SK-N-SH treated with all-trans-retinoic acid at 6 μM for 48 hours (cell line): ENCODE data around the gene FAM171A2.

Source experiments
- ATAC-seq: fragments of 200-7000 bp; cut with Tn5 transposase; 3 replicates; pipeline ENCODE4 v1.9.1; 2020; ENCODE audit warnings: mild to moderate bottlenecking, moderate library complexity
- ARNTL ChIP-seq: fragments of 450-650 bp; formaldehyde crosslinking; IDR thresholded peaks from 2 replicates; pipeline ENCODE4 v1.5.0; 2020; ENCODE audit warnings: low read depth, mild to moderate bottlenecking, moderate library complexity, borderline replicate concordance
- CSDC2 ChIP-seq: fragments of 250-450 bp; sonication (Bioruptor Pico); IDR thresholded peaks from 2 replicates; pipeline ENCODE4 v1.5.0; 2020; ENCODE audit warnings: mild to moderate bottlenecking, moderate library complexity
- CSRNP3 ChIP-seq: fragments of 250-450 bp; sonication (Bioruptor Pico); IDR thresholded peaks from 2 replicates; pipeline ENCODE4 v1.5.1; 2021; ENCODE audit warnings: mild to moderate bottlenecking, moderate library complexity
- ESRRG ChIP-seq: fragments of 250-450 bp; sonication (Bioruptor Pico); IDR thresholded peaks from 2 replicates; pipeline ENCODE4 v1.6.1; 2021; ENCODE audit warnings: mild to moderate bottlenecking
- GLIS3 ChIP-seq: fragments of 250-450 bp; sonication (Bioruptor Pico); IDR thresholded peaks from 2 replicates; pipeline ENCODE4 v1.5.0; 2020; ENCODE audit warnings: mild to moderate bottlenecking, moderate library complexity
- ISL1 ChIP-seq: fragments of 250-450 bp; sonication (Bioruptor Pico); IDR thresholded peaks from 2 replicates; pipeline ENCODE4 v2.1.2; 2022; ENCODE audit warnings: mild to moderate bottlenecking, moderate library complexity
- OSR1 ChIP-seq: fragments of 250-450 bp; sonication (Bioruptor Pico); IDR thresholded peaks from 2 replicates; pipeline ENCODE4 v1.8.0; 2022; ENCODE audit warnings: moderate library complexity, mild to moderate bottlenecking, inconsistent platforms
- PATZ1 ChIP-seq: fragments of 250-450 bp; sonication (Bioruptor Pico); IDR thresholded peaks from 2 replicates; pipeline ENCODE4 v1.8.0; 2020; ENCODE audit warnings: mild to moderate bottlenecking, moderate library complexity, borderline replicate concordance
- POU6F1 ChIP-seq: fragments of 250-450 bp; sonication (Bioruptor Pico); IDR thresholded peaks from 2 replicates; pipeline ENCODE4 v1.8.0; 2021; ENCODE audit warnings: low read depth, mild to moderate bottlenecking, moderate library complexity, borderline replicate concordance
- PPARA ChIP-seq: fragments of 250-450 bp; sonication (Bioruptor Pico); IDR thresholded peaks from 2 replicates; pipeline ENCODE4 v1.5.0; 2020; ENCODE audit warnings: mild to moderate bottlenecking, borderline replicate concordance
- RARB ChIP-seq: fragments of 250-450 bp; sonication (Bioruptor Pico); IDR thresholded peaks from 2 replicates; pipeline ENCODE4 v1.8.0; 2021; ENCODE audit warnings: mild to moderate bottlenecking, moderate library complexity
- SNAI2 ChIP-seq: fragments of 250-450 bp; sonication (Bioruptor Pico); IDR thresholded peaks from 2 replicates; pipeline ENCODE4 v1.5.0; 2020; ENCODE audit warnings: mild to moderate bottlenecking, moderate library complexity
- TCF4 ChIP-seq: fragments of 250-450 bp; sonication (Bioruptor Pico); IDR thresholded peaks from 2 replicates; pipeline ENCODE4 v1.8.0; 2021; ENCODE audit warnings: mild to moderate bottlenecking, moderate library complexity, borderline replicate concordance
- TOX ChIP-seq: fragments of 250-450 bp; sonication (Bioruptor Pico); IDR thresholded peaks from 2 replicates; pipeline ENCODE4 v1.8.0; 2021; ENCODE audit warnings: mild to moderate bottlenecking, moderate library complexity, borderline replicate concordance
- ZC3H10 ChIP-seq: fragments of 250-450 bp; sonication (Bioruptor Pico); IDR thresholded peaks from 2 replicates; pipeline ENCODE4 v1.5.1; 2021; ENCODE audit warnings: mild to moderate bottlenecking, moderate library complexity
- ZFP30 ChIP-seq: fragments of 450-650 bp; formaldehyde crosslinking; IDR thresholded peaks from 2 replicates; pipeline ENCODE4 v1.5.0; 2022; ENCODE audit warnings: mild to moderate bottlenecking, moderate library complexity
- ZNF565 ChIP-seq: fragments of 450-650 bp; formaldehyde crosslinking; conservative IDR thresholded peaks from 2 replicates; pipeline ENCODE4 v1.5.0; 2020; ENCODE audit warnings: low read depth, mild to moderate bottlenecking, moderate library complexity
- ZNF70 ChIP-seq: fragments of 450-650 bp; formaldehyde crosslinking; IDR thresholded peaks from 2 replicates; pipeline ENCODE4 v1.5.0; 2020; ENCODE audit warnings: mild to moderate bottlenecking, moderate library complexity
- TF ChIP-seq, protein P1 (sequence below): fragments of 250-450 bp; sonication (Bioruptor Pico); IDR thresholded peaks from 2 replicates; pipeline ENCODE4 v1.5.1; 2020; ENCODE audit warnings: low read depth, mild to moderate bottlenecking, moderate library complexity

FAM171A2 gene

GRCh38 chr17:44312396-44313104 lies 51.1 kb downstream of the FAM171A2 start (continued):
- TF ChIP-seq ARNTL (CRISPR knock-in tag) = no peak
- TF ChIP-seq ESRRG (CRISPR knock-in tag) = no peak
- TF ChIP-seq POU6F1 (CRISPR knock-in tag) = no peak
- TF ChIP-seq SNAI2 = no peak
- TF ChIP-seq PPARA (CRISPR knock-in tag) = no peak

DNA sequence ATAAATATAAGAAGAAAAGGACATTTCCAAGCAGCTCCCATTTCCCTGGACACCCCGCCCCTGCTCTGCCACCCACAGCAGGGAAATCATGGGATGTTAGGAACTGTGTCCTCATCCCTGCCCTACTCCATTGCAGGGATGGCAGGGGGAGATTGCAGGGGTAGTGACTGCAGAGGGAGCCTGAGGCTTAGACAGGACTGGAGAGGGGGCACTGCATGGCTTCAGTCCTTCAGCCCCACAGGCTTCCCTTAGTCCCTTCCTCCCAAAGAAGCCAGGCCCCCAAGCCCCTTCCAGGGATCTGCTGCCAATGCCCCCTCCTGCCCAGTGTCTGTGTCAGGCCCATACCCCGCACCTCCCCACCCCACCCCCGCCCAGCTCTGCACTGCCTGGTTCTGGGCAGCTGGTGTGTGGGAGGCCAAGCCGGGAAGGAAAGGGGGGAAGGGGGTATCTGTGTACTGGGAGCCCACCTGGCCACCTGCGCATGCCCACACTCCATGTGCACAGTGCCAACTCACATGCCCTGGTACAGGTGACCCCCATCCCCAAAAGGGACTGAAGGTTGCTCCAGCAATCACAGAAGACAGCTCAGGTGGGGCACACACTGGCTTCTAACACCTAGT lies 52.0 kb downstream of the FAM171A2 start:
- no peak for TF ChIP-seq CSRNP3 (CRISPR knock-in tag)
- no peak for TF ChIP-seq SNAI2
- TF ChIP-seq, protein P1, sequence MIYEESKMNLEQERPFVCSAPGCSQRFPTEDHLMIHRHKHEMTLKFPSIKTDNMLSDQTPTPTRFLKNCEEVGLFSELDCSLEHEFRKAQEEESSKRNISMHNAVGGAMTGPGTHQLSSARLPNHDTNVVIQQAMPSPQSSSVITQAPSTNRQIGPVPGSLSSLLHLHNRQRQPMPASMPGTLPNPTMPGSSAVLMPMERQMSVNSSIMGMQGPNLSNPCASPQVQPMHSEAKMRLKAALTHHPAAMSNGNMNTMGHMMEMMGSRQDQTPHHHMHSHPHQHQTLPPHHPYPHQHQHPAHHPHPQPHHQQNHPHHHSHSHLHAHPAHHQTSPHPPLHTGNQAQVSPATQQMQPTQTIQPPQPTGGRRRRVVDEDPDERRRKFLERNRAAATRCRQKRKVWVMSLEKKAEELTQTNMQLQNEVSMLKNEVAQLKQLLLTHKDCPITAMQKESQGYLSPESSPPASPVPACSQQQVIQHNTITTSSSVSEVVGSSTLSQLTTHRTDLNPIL = no peak
- no peak for TF ChIP-seq TCF4
- no peak for TF ChIP-seq POU6F1 (CRISPR knock-in tag)
- no peak for TF ChIP-seq ISL1 (CRISPR knock-in tag)
- TF ChIP-seq OSR1 (CRISPR knock-in tag) = no peak
- no peak for TF ChIP-seq ZNF565 (CRISPR knock-in tag)
- TF ChIP-seq, all 23 proteins: peak for 0
- ATAC-seq = no peak

DNA sequence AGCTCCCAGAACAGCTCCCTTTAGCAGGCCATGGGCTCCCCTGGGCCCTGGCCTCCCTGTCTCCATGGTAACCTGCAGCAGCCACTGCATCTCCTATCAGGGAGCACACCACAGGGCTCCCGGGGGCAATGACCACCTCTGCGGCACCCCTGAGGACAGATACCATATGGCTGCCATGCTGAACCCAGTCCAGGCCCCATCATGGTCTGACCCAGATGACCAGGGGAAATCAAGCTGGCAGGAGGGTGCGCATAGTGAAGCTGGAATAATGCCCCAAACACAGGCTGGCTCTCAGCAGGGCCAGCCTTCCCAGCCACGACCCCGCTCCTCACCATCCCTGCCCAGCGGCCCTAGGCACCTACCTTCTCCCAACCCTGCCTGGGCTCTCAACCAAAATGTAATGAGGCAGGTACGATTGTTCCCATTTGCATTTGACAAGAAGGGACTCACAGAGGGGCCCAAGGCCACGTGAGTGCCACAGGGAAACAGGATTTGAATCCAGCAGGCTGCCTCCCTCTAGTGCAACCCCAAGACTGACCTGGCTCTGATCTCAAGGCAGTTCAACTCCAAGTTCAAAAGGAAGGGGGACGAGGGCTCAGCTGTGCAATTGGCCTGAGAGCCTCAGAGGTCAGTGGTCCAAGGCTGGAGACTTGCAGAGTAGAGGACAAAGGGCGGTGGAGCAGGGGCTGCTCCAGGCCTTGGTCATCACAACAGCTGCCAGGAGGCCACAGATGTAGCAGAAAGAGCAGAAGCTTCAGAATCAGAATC lies 52.9 kb downstream of the FAM171A2 start:
- TF ChIP-seq ARNTL (CRISPR knock-in tag) (no peak), ZNF565 (CRISPR knock-in tag) (no peak), SNAI2 (no peak), OSR1 (CRISPR knock-in tag) (no peak), POU6F1 (CRISPR knock-in tag) (no peak), TOX (CRISPR knock-in tag) (no peak), PPARA (CRISPR knock-in tag) (no peak), ZC3H10 (CRISPR knock-in tag) (no peak)
- TF ChIP-seq, protein P1 = no peak
- TF ChIP-seq, all 23 proteins: peak for 0
- no peak for ATAC-seq

GRCh38 chr17:44310188-44310587 lies 53.5 kb downstream of the FAM171A2 start:
- no peak for ATAC-seq
- TF ChIP-seq ESRRG (CRISPR knock-in tag) (no peak), RARB (CRISPR knock-in tag) (no peak), SNAI2 (no peak), ZFP30 (no peak), CSRNP3 (CRISPR knock-in tag) (no peak), CSDC2 (no peak), ZNF565 (CRISPR knock-in tag) (no peak), ZNF70 (no peak), PATZ1 (CRISPR knock-in tag) (no peak), OSR1 (CRISPR knock-in tag) (no peak), PPARA (CRISPR knock-in tag) (no peak), GLIS3 (CRISPR knock-in tag) (no peak)
